ENCODE results near the gene GDI1.

The GDI1 gene

GRCh38 chrX:154483325-154483724, 46.4 kb downstream of the GDI1 start:
- DNase-seq: no peak

GRCh38 chrX:154484255-154485149, 47.5 kb downstream of the GDI1 start:
- DNase-seq: no peak

GRCh38 chrX:154485150-154486051, 48.4 kb downstream of the GDI1 start:
- no peak for DNase-seq

- DNase-seq: peak; percentile 76
Observed at GRCh38 chrX:154486052-154486395, 49.1 kb downstream of the GDI1 start.

- peak; percentile 81 for DNase-seq
Observed at GRCh38 chrX:154486396-154487207, 49.6 kb downstream of the GDI1 start, which contains the start of gene UBL4A. UBL4A (minus strand) TSS chrX:154486615; CDS start chrX:154486584, 31 bp downstream.

GRCh38 chrX:154487518-154488290, 50.8 kb downstream of the GDI1 start:
- no peak for DNase-seq

- DNase-seq: no peak
Observed at GRCh38 chrX:154488336-154489075, 51.6 kb downstream of the GDI1 start.

- DNase-seq: no peak
Observed at GRCh38 chrX:154489182-154489581, 52.2 kb downstream of the GDI1 start.

- DNase-seq: peak; percentile 77
Observed at GRCh38 chrX:154490021-154490413, 53.1 kb downstream of the GDI1 start.

- DNase-seq: peak; percentile 90
Observed at GRCh38 chrX:154490414-154491083, 53.6 kb downstream of the GDI1 start, which contains the start of gene SLC10A3. SLC10A3 (minus strand) TSS chrX:154490629; CDS start chrX:154488940, 1,689 bp downstream.

Data from activated CD8-positive, alpha-beta memory T cell treated with anti-CD3 and anti-CD28 coated beads for 24 hours (primary cell).